ENCODE data around the gene GPR137. TPM values are rescaled to one million over a fixed set of nuclear protein-coding genes. Genes with fewer than 3 reads are reported as not detected.
"Not testable (repeated sequence)": the region's sequence is repeated elsewhere in the genome, so short reads cannot be mapped to it uniquely, and the experiment has no call there.

Gene GPR137
- total and polyA plus RNA-seq, 5 donors = 31.3 to 41.7 (median 35.8) TPM

DNA sequence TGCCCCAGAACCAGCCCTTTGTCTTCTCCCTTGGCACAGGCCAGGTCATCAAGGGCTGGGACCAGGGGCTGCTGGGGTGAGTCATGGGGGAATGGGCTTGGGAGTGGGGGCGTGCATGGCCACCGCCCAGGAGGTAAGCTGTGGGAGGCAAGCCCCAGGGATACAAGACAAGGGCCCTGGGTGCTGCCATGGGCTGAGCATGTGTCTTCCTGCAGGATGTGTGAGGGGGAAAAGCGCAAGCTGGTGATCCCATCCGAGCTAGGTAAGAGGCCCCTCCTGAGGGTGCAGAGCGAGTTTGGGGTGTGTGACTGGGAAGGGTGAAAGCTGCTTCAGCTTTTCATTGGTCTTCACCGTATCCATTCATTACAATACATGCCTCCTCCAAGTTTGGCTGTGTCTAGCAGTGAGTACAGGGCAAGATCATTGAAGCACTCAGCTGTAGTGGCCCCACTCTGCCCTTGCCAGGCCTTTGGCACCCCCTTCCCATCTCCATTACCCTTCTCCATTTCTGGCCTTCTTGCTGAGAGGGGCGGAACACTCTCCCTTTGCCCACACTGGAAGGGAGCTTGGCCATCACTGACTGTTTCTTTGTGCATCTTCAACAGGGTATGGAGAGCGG, 42.3 kb upstream of the GPR137 start:
- intact Hi-C loops (cut with DNase I) = no loop called here
- peak in 1 of 3 donors; percentile 73 for DNase-seq
- 84% methylated on average over 8 of the region's 8 CpGs for WGBS
- no peaks in the 10 kb centered on the region for H3K27me3 ChIP-seq (ENCODE audit: control insufficient read depth, insufficient read depth)
- H3K9me3 ChIP-seq (ENCODE audit: control insufficient read depth, low read length) = no peaks in the 10 kb centered on the region
- ATAC-seq = no peak
- no peak overlapping the region for H3K27ac ChIP-seq (ENCODE audit: low read length)
- H3K4me1 ChIP-seq (ENCODE audit: control insufficient read depth, insufficient read depth, low read length) = peaks cover 7% of the 10 kb centered on the region
- no peak overlapping the region for H3K4me3 ChIP-seq (ENCODE audit: low read length)

DNA sequence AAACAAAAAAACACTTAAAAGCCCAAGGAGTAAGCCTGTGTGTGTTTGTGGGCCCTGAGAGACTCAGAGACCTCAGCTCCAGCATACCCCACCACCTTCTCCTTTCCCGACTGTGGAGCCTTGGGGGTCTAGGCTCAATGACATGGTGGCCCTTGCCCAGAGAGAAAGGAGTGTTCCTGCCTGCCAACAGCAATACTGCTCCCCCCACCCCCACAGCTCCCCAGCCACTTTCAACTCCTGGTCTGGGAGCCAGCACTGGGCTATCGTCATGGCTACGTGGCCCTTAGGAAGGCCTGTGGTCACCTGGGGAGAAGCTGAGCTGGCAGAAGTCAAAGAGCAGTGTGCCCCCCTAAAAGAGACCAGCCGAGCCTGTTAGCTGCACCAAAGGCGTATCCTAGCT, 41.5 kb upstream of the GPR137 start:
- no peaks in the 10 kb centered on the region for H3K27me3 ChIP-seq (ENCODE audit: control insufficient read depth, insufficient read depth)
- H3K9me3 ChIP-seq (ENCODE audit: control insufficient read depth, low read length) = no peaks in the 10 kb centered on the region
- intact Hi-C loops (cut with DNase I) = no loop called here
- ATAC-seq = no peak
- H3K4me3 ChIP-seq (ENCODE audit: low read length) = no peak overlapping the region
- WGBS = 57% methylated on average over 5 of the region's 5 CpGs
- no peak for DNase-seq
- peaks cover 7% of the 10 kb centered on the region for H3K4me1 ChIP-seq (ENCODE audit: control insufficient read depth, insufficient read depth, low read length)
- no peak overlapping the region for H3K27ac ChIP-seq (ENCODE audit: low read length)

DNA sequence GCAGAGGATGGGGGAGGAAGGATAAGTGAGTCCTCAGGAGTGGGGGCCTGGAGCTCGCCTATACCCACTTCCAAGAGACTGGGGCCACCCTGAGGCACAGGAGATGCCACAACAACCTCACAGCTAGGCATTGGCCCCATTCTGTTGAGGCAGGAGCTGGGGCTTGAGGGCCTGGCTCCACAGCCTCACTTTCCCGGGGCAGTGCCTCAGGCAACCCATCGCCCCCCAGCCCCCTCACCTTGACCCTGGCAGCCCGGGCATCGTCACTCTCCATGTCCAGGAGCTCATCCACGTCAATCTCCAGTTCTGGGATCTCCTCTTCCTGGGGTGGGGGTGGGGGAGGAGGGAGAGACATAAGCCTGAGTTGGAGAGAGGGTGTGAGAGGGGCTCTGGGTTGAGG, 40.7 kb upstream of the GPR137 start:
- WGBS = 39% methylated on average over 6 of the region's 6 CpGs

GRCh38 chr11:64245401-64245796, 40.2 kb upstream of the GPR137 start:
- DNase-seq (peak; percentile 53 to 82 (median 77)), ATAC-seq (no peak)
- intact Hi-C loops (cut with DNase I) = no loop called here
- H3K4me1 ChIP-seq (ENCODE audit: control insufficient read depth, insufficient read depth, low read length) = peaks cover 5% of the 10 kb centered on the region
- H3K27ac ChIP-seq (ENCODE audit: low read length) = peak overlapping the region; percentile 65
- WGBS = 9% methylated on average over 6 of the region's 6 CpGs
- H3K9me3 ChIP-seq (ENCODE audit: control insufficient read depth, low read length) = no peaks in the 10 kb centered on the region
- no peaks in the 10 kb centered on the region for H3K27me3 ChIP-seq (ENCODE audit: control insufficient read depth, insufficient read depth)
- peak overlapping the region; percentile 49 for H3K4me3 ChIP-seq (ENCODE audit: low read length)

More for the DNA sequence above, 40.7 kb upstream of the GPR137 start:
- Histone ChIP-seq H3K9me3 (ENCODE audit: control insufficient read depth, low read length) (no peaks in the 10 kb centered on the region), H3K4me3 (ENCODE audit: low read length) (no peak overlapping the region), H3K27me3 (ENCODE audit: control insufficient read depth, insufficient read depth) (no peaks in the 10 kb centered on the region), H3K27ac (ENCODE audit: low read length) (peak overlapping the region; percentile 65), H3K4me1 (ENCODE audit: control insufficient read depth, insufficient read depth, low read length) (peaks cover 7% of the 10 kb centered on the region)
- DNase-seq (no peak), ATAC-seq (no peak)
- intact Hi-C loops (cut with DNase I) = no loop called here

- WGBS = 1% methylated on average over 46 of the region's 46 CpGs
- Histone ChIP-seq H3K27ac (ENCODE audit: low read length) (peak overlapping the region; percentile 65), H3K4me1 (ENCODE audit: control insufficient read depth, insufficient read depth, low read length) (peaks cover 4% of the 10 kb centered on the region), H3K9me3 (ENCODE audit: control insufficient read depth, low read length) (no peaks in the 10 kb centered on the region), H3K27me3 (ENCODE audit: control insufficient read depth, insufficient read depth) (no peaks in the 10 kb centered on the region), H3K4me3 (ENCODE audit: low read length) (peak overlapping the region; percentile 49)
- intact Hi-C loops (cut with DNase I) = no loop called here
- ATAC-seq (peak in 1 of 2 donors; percentile 1), DNase-seq (peak; percentile 82 to 90 (median 88))
Measured at GRCh38 chr11:64245797-64246620, 39.6 kb upstream of the GPR137 start.

DNA sequence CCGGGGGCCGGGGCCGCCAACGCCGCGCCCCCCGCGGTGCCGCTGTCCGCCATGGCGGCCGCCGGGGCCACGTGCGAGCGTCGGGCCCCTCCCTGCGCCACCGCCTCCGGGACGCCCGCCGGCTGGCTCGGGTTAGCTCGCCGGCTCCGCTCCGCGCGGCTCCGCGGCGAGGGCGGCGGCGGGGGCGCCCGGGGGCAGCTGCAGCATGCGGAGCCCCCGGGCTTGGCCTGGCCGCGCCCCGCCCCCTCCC, 39.1 kb upstream of the GPR137 start:
- intact Hi-C loops (cut with DNase I); H3K4me1 ChIP-seq (ENCODE audit: control insufficient read depth, insufficient read depth, low read length); ATAC-seq; H3K9me3 ChIP-seq (ENCODE audit: control insufficient read depth, low read length); H3K27ac ChIP-seq (ENCODE audit: low read length); DNase-seq; H3K27me3 ChIP-seq (ENCODE audit: control insufficient read depth, insufficient read depth): not testable (repeated sequence)
- H3K4me3 ChIP-seq (ENCODE audit: low read length) = peak overlapping the region; percentile 49
- 2% methylated on average over 39 of the region's 43 CpGs for WGBS

GRCh38 chr11:64246871-64247728, 38.5 kb upstream of the GPR137 start, which contains the start of gene PPP1R14B:
Gene PPP1R14B (minus strand): TSS chr11:64246943. CDS start chr11:64246673, 270 bp downstream.
- peak; percentile 73 to 76 for ATAC-seq
- under 1% methylated on average over 73 of the region's 74 CpGs for WGBS
- H3K27ac ChIP-seq (ENCODE audit: low read length) = peak within 1 kb of the TSS; percentile 65
- intact Hi-C loops (cut with DNase I) = no loop called here
- peak; percentile 92 to 97 (median 96) for DNase-seq
- no peaks in the 10 kb centered on the region for H3K27me3 ChIP-seq (ENCODE audit: control insufficient read depth, insufficient read depth)
- H3K9me3 ChIP-seq (ENCODE audit: control insufficient read depth, low read length) = no peaks in the 10 kb centered on the region
- H3K4me1 ChIP-seq (ENCODE audit: control insufficient read depth, insufficient read depth, low read length) = peaks cover 4% of the 10 kb centered on the region
- peak within 1 kb of the TSS; percentile 49 for H3K4me3 ChIP-seq (ENCODE audit: low read length)

DNA sequence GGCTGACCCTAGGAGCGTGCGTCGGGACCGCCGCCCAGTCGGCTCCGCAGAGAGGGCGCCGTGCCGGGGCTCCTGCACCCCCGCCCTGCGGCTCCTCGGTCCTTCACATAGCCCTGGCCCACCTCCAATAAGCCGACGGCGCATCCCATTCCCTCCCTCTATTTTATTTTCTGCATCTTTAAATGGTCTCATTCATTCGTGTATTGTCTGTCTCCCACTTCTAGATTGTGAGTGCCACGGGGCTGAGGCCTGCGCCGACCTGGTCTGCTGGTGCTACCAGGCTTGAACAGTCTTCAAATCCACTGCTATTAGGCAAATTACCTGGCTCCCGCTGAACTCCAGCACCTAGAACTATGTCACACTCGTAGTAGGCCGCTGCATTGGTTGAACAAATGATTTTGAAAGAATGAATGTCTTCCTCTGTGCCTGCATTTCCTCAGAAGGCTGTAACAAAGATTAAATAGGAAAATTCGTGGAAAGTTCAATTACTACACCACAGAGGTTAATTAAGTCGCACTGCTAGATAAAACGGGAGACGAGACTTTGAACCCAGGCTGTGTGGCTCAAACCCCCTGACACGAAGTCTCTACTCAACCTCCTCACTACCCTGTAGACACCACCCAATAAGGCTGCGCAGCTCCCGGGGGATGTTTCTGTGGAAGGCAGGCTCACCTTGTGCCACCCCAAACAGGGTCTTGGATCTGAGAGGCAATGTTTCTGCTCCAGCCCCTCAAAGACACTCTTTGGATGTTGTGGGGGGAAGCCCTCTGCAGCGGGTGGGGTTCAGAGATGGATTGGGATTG, 37.7 kb upstream of the GPR137 start:
- H3K4me3 ChIP-seq (ENCODE audit: low read length) = peak overlapping the region; percentile 49
- H3K9me3 ChIP-seq (ENCODE audit: control insufficient read depth, low read length) = no peaks in the 10 kb centered on the region
- WGBS = 35% methylated on average over 31 of the region's 31 CpGs
- DNase-seq = peak in 1 of 3 donors; percentile 51
- H3K27me3 ChIP-seq (ENCODE audit: control insufficient read depth, insufficient read depth) = no peaks in the 10 kb centered on the region
- no peaks in the 10 kb centered on the region for H3K4me1 ChIP-seq (ENCODE audit: control insufficient read depth, insufficient read depth, low read length)
- intact Hi-C loops (cut with DNase I) = no loop called here
- H3K27ac ChIP-seq (ENCODE audit: low read length) = peak overlapping the region; percentile 13
- ATAC-seq = peak; percentile 1 to 2

GRCh38 chr11:64248578-64248977, 37.1 kb upstream of the GPR137 start:
- DNase-seq = peak in 2 of 3 donors; percentile 23 to 56
- 72% methylated on average over 7 of the region's 7 CpGs for WGBS
- Histone ChIP-seq H3K27me3 (ENCODE audit: control insufficient read depth, insufficient read depth) (no peaks in the 10 kb centered on the region), H3K4me3 (ENCODE audit: low read length) (no peak overlapping the region), H3K4me1 (ENCODE audit: control insufficient read depth, insufficient read depth, low read length) (no peaks in the 10 kb centered on the region), H3K9me3 (ENCODE audit: control insufficient read depth, low read length) (no peaks in the 10 kb centered on the region), H3K27ac (ENCODE audit: low read length) (no peak overlapping the region)
- intact Hi-C loops (cut with DNase I) = no loop called here
- ATAC-seq = no peak

DNA sequence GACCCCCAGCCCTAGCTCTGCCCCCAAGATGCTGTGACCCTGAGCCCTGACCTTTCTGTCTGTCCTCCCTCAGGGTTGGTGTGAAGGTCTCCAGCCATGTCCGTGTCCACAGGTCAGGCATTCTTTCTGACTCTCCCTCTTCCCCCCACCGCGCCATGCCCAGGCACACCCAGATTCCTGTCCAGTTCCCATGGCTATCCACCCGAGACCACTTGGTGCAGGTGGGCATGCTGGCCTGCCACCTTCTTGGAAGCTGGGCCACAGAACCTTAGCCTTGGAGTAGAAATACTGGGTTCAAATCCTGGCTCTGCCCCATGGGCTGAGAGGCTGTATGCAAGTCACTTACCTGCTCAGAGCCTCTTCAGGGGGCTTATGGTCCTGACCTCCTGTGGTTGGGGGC, 36.6 kb upstream of the GPR137 start:
- ATAC-seq = no peak
- no peak overlapping the region for H3K27ac ChIP-seq (ENCODE audit: low read length)
- intact Hi-C loops (cut with DNase I) = no loop called here
- no peak overlapping the region for H3K4me3 ChIP-seq (ENCODE audit: low read length)
- no peaks in the 10 kb centered on the region for H3K9me3 ChIP-seq (ENCODE audit: control insufficient read depth, low read length)
- H3K27me3 ChIP-seq (ENCODE audit: control insufficient read depth, insufficient read depth) = no peaks in the 10 kb centered on the region
- 95% methylated on average over 4 of the region's 4 CpGs for WGBS
- no peaks in the 10 kb centered on the region for H3K4me1 ChIP-seq (ENCODE audit: control insufficient read depth, insufficient read depth, low read length)
- peak in 1 of 3 donors; percentile 55 for DNase-seq

Measured in right cardiac atrium (tissue), 5 donors.